Stimulated activated CD4-positive, alpha-beta T cell treated with anti-CD3 and anti-CD28 coated beads, Interleukin-4, amount 100 ng/mL, for 24 hours (primary cell): Measurements from ENCODE around the gene CD82.
"Not testable (repeated sequence)": the region's sequence is repeated elsewhere in the genome, so short reads cannot be mapped to it uniquely, and the experiment has no call there.

Source experiments
- DNase-seq: peaks from one replicate; pipeline ENCODE4 v3.0.0-alpha.2; 2020

Gene CD82

DNA sequence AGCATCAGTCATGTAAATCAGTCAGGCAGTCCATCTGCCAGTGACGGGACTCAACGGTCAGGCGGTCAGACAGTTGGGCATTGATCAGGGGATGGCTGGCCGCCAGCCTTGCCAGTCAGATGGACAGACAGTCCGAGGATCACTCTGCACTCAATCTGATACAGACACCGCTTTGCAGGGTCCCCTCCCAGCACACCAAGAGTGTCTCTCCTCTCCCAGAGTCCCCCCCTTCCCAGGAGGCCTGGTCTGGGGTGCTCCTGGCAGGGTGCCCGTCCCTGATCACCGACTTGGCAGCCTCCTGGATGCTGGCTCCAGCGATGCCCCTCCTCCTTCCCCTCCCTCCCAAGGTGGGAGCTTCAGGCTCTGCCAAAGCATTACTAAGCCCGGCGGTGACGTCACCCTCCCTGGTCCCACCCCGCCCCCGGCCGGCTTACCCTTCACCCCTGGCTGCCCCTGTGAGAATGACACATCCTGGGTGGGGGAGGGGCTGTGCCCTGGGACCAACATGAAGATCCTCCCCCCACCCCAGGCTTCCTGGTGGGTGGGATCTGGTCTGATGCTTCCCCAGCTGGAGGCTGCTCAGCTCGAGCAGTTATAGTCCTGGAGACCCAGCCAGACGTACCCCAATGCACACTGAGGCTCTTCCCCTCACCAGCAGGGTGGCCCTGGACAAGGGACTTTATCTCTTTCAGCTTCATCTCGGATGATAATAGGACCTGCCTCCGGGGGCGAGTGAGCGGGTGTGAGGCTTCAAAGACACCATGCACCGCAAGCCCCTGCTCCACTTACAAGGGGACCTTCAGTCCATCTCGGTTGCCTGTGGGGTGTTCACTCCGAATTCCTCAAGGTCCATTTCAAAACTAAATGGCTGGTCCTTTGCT lies 69.2 kb downstream of the CD82 start:
- no peak for DNase-seq

DNA sequence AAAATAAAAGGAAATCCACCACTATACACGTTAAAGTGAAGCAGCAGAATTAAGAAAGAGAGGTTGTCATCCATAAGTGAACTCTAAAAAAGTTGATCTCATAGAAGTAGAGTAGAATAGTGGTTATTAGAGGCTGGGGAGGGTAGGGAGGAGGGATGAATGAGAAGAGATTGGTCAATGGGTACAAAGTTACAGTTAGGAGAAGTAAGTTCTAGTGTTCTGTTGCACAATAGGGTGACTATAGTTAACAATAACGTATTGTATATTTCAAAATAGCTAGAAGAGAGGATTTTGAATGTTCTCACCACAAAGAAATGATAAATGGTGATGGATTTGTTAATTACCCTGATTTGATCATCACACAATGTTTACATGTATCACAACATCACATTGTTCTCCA lies 72.0 kb downstream of the CD82 start:
- no peak for DNase-seq

DNA sequence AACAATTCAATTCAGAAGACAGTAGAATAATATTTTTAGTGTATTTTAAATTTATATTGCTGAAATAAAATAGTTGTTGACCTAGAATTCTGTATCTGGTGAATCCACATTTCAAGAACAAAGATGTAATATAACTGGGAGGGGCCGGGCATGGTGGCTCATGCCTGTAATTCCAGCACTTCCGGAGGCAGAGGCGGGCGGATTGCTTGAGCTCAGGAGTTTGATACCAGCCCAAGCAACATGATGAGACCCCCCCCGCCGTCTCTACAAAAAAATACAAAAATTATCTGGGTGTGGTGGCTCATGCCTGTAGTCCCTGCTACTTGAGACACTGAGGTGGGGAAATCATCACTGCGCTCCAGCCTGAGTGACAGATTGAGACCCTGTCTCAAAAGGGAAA lies 72.6 kb downstream of the CD82 start:
- DNase-seq: no peak

DNA sequence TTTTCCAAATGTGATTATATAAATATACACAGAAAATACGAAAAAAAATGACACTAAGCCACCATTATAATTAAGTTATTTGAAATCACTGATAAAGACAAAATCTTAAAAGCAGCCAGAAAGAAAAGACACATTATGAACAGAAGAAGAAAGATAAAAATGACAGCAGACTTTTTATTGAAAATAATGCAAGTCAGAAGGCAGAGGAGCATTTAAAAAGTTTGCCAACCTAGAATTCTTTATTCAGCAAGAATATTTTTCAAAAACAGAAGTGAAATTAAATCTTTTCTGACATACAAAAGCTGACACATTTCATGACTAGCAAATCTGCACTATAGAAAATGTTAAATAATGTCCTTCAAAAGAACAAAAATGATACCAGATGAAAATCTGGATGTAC lies 77.8 kb downstream of the CD82 start:
- DNase-seq: no peak

DNA sequence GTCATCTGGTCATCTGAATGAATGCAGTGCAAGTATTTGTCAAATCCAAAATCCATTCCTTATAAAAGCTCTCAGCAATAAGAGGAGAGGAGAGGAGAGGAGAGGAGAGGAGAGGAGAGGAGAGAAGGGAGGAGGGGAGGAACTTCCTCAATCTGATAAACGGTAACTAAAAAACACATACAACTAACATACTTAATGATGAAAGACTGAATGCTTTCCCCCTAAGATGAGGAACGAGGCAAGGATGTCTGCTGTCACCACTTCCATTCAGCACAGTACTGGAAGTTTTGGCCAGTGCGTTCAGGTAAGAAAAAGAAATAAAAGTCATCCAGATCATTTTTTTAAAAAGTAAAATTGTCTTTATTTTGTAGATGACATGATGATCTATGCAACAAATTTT lies 80.4 kb downstream of the CD82 start:
- DNase-seq: no peak

DNA sequence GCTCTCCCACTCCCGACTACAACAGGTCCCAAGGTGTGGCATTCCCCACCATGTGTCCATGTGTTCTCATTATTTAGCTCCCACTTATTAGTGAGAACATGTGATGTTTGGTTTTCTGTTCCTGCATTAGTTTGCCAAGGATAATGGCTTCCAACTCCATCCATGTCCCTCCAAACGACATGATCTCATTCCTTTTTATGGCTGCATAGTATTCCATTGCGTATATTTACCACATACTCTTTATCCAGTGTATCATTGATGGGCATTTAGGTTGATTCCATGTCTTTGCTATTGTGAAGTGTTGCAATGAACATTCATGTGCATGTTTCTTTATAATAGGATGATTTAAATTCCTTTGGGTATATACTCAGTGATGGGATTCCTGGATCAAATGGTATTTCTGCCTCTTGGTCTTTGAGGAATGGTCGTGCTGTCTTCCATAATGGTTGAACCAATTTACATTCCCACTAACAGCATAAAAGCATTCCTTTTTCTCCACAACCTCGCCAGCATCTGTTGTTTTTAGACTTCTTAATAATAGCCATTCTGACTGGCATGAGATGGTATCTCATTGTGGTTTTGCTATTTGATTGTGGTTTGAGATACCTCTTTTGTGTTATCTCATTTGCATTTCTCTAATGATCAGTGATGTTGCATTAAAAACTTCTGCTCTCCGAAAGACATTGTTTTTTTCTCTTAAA lies 81.9 kb downstream of the CD82 start:
- not testable (repeated sequence) for DNase-seq

DNA sequence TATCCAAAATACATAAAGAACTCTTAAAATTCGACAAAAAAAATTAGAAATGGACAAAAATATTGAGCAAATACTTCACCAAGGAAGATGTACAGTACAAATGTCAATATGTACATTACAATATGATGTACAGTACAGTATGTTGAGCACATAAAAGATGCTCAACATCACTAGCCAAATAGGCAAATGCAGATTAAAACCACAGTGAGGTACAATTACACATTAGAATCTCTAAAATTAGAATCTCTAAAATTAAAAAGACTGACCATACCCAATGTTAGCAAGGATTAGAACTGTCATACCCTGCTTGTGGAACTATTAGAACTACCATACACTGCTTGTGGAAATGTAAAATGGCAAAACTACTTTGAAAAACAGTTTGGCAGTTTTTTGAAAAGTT lies 82.6 kb downstream of the CD82 start:
- no peak for DNase-seq

DNA sequence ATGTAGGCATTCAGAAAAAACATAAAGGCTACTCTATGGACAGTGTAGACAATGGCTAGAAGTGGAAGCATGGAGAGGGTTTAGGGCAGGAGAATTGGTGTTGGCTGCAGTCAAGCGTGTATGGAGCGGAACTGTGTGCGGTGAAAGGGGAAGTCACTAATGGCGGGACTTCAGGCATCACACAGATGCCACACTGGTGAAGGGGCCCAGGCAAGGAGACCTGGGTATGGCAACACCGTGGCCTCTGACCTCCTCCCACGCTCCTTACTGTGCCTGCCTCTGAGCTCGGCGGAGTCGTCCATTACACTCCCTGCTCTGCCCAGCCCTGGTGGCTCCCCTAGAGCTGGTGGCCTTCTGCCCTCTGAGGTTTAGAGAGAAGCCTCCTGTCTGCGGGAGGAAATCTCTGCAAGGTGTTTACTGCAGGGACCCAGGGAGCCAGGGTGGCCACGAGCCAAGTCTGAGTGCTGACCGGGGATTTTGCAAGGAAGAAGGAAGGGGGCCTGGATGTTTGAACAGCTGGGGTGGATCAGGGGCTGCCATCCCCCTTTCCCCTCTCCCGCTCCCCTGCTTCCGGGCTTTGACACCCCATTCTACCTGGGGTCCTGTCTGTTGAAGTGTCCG lies 86.2 kb downstream of the CD82 start:
- DNase-seq: no peak

DNA sequence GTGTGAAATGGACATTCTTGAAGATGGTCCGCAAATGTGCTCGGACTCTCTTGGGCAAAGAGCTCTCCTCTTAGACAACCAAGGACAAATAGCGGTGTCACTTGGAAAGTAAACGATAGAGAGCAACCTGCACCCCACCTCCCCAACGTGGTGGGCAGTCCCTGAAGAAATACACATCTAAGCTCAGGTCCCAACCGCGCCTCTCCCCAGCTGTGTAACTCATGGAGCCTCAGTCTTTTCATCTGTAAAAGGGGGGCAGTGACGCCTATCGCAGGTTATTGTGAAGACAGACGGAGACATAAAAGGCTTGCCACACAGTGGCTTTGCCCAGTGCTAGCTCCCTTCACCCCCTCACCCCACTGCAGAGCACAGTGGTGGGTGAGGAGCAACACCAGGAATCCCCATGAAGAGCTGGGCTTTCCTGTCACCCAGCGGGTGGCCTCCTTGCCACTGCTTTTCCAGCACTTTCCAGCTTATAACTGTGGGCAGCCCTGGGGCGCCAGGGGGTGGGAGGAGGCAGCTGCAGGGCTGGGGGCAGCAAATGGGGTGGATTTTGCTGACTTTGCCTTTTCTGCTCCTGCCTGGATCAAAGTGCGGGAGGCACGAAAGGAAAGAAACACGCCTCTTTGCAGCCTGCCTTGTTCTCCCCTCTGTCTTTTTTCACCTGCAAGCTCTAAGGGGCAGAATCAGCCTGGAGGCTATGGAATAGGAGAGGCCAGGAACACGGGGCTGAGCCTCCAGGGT lies 87.6 kb downstream of the CD82 start:
- no peak for DNase-seq

DNA sequence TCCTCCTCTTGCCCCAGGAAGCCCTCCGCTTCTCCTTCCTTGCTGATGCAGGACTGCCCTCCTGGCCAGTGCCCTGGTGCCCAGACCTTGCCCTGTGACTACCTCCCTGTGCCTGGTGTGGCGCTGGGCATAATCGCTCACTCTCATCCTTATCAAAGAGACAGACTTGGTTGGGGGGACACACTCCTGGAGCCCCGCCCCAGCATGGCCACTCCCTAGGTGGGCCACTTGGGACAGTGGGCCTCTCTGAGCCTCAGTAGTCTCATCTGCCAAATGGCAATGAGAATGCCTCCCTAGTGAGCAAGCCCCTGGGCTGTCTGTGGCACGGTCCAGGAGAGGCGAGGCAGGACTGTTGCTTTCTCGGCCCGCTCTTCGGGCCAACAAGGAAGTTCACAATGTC lies 88.6 kb downstream of the CD82 start:
- DNase-seq: no peak

DNA sequence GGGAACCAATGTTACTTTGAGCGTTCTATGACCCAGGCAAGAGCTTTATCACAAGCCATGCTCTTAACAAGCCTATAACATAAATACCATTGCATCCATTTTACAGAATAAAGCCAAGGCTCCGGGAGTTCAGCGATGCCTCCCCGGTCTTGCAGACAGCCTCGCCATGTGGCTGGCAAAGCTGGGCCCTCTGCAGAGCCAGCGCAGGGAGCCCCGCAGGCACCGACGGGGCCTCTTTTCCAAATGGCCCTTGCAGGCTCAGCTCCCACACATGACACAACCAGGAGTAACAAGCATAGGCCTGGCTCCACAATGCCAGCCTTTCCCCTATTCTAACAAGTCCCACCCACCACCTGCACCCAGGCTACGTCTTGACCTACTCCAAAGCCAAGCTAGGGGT lies 89.1 kb downstream of the CD82 start:
- no peak for DNase-seq

DNA sequence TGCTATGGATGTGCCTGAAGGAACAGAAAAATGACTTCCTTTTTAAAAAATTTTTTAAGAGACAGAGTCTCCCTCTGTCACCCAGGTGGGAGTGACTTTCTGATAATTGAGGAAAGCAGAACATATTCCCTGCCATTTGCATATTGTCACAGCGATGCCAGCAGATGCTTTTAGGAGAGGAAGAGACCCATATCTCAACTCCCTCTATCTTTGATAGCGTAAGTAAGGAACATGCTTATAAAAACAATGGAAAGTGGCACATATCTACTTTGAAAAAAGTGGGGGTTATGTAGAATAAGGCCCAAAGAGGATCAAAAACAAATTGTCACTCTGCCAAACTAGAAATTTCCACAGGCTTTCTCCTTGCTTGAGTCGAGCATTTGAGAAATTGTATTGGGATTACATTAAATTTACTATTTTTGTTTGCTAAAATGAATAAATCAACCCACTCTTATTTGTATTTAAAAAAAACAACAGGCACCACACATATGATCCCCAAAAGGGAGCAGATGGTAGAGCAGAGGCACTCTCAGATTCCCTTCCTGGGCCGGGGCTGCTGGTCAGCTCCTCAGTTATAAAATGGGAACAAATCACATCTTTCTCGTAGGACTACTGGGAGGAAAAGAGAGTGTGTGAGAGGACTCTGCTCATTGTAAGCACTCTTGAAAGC lies 92.5 kb downstream of the CD82 start:
- DNase-seq: no peak

DNA sequence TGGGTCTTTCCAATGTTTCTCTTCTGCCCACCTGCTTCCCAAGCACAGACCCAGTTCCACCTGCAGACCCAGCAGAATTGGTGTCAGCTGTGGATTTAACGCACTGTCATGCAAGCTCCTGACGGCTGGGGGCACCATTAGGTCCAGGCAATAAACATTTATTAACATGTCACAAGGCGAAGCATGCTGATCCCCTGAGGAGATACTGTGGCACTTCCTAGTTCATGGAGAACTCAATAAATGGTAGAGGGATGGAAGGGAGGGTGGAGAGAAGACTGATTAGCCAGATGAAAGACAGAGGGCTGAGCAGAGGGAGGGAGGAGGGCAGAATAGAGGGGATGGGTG lies 93.0 kb downstream of the CD82 start:
- DNase-seq: no peak

DNA sequence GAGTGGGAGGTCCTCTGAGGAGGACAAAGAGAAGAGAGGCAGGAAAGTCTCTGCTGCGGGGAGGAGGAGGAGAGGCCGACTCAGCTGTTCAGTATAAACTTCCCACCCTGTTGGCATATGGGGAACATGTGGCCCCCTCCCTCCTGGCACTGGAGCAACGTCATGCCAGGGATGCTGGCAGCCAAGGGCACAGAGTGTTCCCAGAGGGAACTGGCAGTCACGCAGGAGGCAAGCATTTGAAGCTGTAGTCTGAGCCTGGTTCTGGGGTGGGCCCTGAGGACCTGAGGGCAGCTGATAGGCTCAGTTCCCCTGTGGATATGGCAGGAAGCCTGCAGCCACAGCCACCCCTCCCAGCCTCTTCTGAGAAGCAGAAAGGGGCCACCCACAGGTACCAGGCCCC lies 94.2 kb downstream of the CD82 start:
- DNase-seq: no peak

DNA sequence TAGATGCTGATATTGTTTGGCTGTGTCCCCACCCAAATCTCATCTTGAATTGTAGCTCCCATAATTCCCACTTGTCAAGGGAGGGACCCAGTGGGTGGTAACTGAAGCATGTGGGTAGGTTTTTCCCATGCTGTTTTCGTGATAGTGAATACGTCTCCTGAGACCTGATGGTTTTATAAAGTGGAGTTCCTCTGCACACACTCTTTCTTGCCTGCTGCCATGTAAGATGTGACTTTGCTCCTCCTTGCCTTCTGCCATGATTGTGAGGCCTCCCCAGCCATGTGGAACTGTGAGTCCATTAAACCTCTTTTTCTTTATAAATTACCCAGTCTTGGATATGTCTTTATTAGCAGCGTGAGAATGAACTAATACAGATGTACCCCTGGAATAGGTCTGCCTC lies 95.1 kb downstream of the CD82 start:
- DNase-seq: not testable (repeated sequence)

DNA sequence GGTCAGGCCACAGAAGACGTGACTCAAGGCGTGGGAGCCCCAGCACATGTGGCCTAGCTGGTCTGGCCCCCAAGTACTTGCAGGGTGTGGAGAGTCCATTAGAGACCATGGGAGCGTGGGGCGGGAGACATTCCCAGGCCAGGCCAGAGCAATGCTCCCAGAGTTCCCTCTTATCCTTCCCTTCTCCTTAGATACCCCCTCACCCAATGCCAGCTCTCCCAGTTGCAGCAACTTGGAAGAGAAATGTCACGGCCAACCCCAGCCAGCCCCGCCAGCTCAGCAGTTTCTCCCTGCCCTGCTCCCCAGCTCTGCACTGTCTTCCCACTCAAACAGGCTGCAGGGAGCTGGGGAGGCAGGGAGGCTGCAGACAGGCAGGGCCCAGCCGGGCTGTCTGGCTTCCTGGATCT lies 95.9 kb downstream of the CD82 start:
- DNase-seq: no peak
